ENCODE results near the gene ZCWPW1. TPM values are rescaled to one million over a fixed set of nuclear protein-coding genes. Genes with fewer than 3 reads are reported as not detected.

Gene ZCWPW1
- polyA plus RNA-seq, 1 of the 3 experiments (the other 2 are of a cell fraction), result 4.1 TPM

- Histone ChIP-seq H3K36me3 (replicated peaks in 1 of 2; ENCODE audit: control insufficient read depth in 1 of 2, insufficient read depth in 2 of 2, low read length in 1 of 2) (no peaks in the 10 kb centered on the region), H3K27ac (ENCODE audit: low read depth in 2 of 2, low read length in 1 of 2) (no peak overlapping the region), H3K4me3 (ENCODE audit: low read depth in 2 of 2, low read length in 1 of 2) (no peak overlapping the region), H3K4me2 (no peak overlapping the region), H3K9me2 (no peaks in the 10 kb centered on the region), H3K9me3 (no peaks in the 10 kb centered on the region), H3K27me3 (ENCODE audit: insufficient read depth) (no peaks in the 10 kb centered on the region; the same call in 1 of the 2 replicates), H2AFZ (ENCODE audit: low read depth) (no peak overlapping the region), H3F3A (replicated peaks; ENCODE audit: insufficient read depth) (no peaks in the 10 kb centered on the region), H3K4me1 (ENCODE audit: control insufficient read depth in 1 of 2, insufficient read depth in 2 of 2, low read depth in 1 of 2, low read length in 1 of 2) (peaks cover 0 to 3% of the 10 kb centered on the region in 2 experiments; a peak in 1 of 4 replicates), H4K20me1 (ENCODE audit: insufficient read depth) (no peaks in the 10 kb centered on the region), H3K9ac (no peak overlapping the region), H3K79me2 (ENCODE audit: insufficient read depth) (no peaks in the 10 kb centered on the region)
- DNase-seq, result no peak
- 60% methylated on average over 4 of the region's 4 CpGs for WGBS (ENCODE audit: low lambda C conversion rate)
- POLR2A ChIA-PET, result interaction anchor here (1.0 kb wide), 1 partner anchor 24 kb away, joined by 3 read pairs; no protein-coding TSS in a partner anchor
- CTCF ChIA-PET, result interaction anchor here (0.6 to 3.1 kb wide), 6 partner anchors 9 to 203 kb away, joined by 3 to 24 read pairs (median 4); partner anchors contain the start of gene ZCWPW1
- no peak for TF ChIP-seq RXRA (IDR thresholded peaks at IDR 0.05; ENCODE audit: borderline replicate concordance, low read depth)
- TF ChIP-seq GABPA (IDR thresholded peaks at IDR 0.05; ENCODE audit: low read depth), result no peak
- no peak for TF ChIP-seq EZH2phosphoT487 (IDR thresholded peaks at IDR 0.05; ENCODE audit: borderline replicate concordance, low read depth)
- no peak for TF ChIP-seq GATA2 (CRISPR knock-in tag; IDR thresholded peaks at IDR 0.05)
- TF ChIP-seq IRF3 (IDR thresholded peaks at IDR 0.05; ENCODE audit: low read depth, low read length), result no peak
- TF ChIP-seq RFX5 (IDR thresholded peaks at IDR 0.05; ENCODE audit: low read length), result no peak
- no peak for TF ChIP-seq ZBTB33 (IDR thresholded peaks at IDR 0.05; ENCODE audit: borderline replicate concordance, low read depth)
- TF ChIP-seq SIN3A (IDR thresholded peaks at IDR 0.05; ENCODE audit: borderline replicate concordance, low read depth, low read length), result no peak
- TF ChIP-seq USF2 (IDR thresholded peaks at IDR 0.05; ENCODE audit: borderline replicate concordance, low read depth, low read length), result no peak
- TF ChIP-seq FOSL2 (IDR thresholded peaks at IDR 0.05; ENCODE audit: borderline replicate concordance, low read depth), result no peak
- no peak for TF ChIP-seq NFIC (IDR thresholded peaks at IDR 0.05; ENCODE audit: borderline replicate concordance)
- TF ChIP-seq PBX3 (IDR thresholded peaks at IDR 0.05), result no peak
- TF ChIP-seq EP300 (IDR thresholded peaks at IDR 0.05; ENCODE audit: borderline replicate concordance in 1 of 2, low read depth in 1 of 2, low read length in 1 of 2), result no peak
- no peak for TF ChIP-seq RAD21 (IDR thresholded peaks at IDR 0.05; ENCODE audit: low read length)
These were observed 35.1 kb downstream of the ZCWPW1 start for GRCh38 chr7:100393233-100393905.

Measured in SK-N-SH (cell line).